NCI-H2029 treated with DMSO at 0.1 percent for 48 hours (cell line): ENCODE results near the gene NECAB3.

Experiments used
- DNase-seq: peaks from one replicate; lab custom pipeline; 2025; lab: John Stamatoyannopoulos, UW

The NECAB3 gene

DNA sequence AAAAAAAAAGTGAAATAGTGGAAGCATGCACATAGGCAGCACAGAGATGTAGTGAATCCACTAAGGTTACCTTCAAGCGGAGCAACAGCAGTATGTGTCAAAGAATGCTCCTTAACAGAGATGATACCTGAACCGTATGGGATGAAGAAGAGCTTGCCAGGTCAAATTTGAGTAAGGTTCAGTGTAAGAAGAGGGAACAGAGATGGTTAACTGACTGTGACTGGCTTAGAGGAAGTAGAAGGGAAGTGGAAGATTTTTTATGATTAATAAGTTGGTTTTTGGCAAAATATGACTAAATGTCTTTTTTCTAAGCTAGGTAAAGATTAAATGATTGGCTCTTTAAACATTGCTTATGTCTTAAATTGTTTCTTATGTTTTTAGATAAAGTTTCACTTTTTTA is 64.7 kb downstream of the NECAB3 start:
- DNase-seq = no peak
